Measurements from ENCODE around the gene GBP3. TPM values are rescaled to one million over a fixed set of nuclear protein-coding genes. Genes with fewer than 3 reads are reported as not detected.

Gene GBP3
- total and polyA plus RNA-seq, 4 donors: 2.0 to 8.8 (median 4.4) TPM

DNA sequence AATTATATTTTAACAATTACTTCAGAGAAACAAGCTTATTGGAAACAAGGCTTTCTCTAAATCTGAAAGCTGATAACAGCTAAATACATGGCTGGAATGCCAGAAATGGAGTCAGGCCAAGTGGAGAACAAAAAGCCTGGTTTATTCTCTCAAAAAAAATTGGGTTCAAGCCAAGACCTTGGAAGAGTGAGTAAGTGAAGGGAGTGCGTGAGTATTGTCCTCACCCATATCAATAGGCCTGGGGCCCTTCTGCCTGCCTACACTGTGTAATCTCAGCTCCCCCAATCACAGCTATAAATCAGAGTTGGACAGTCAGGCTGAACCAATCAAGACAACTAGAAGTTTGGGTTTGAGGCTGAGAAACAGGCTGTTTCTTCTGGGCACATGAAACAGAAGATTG, 37.6 kb downstream of the GBP3 start:
- Histone ChIP-seq H3K9ac (ENCODE audit: low read depth in 1 of 2, low read length in 2 of 2) (peak overlapping the region in 1 of 2 donors; percentile 25), H3K27me3 (ENCODE audit: control insufficient read depth in 4 of 4, insufficient read depth in 4 of 4, low read length in 3 of 4) (no peaks in the 10 kb centered on the region), H3K36me3 (ENCODE audit: control insufficient read depth in 4 of 4, insufficient read depth in 3 of 4, low read depth in 1 of 4, low read length in 3 of 4) (peaks cover 0 to 8% (median 2%) of the 10 kb centered on the region in 4 donors), H3K9me3 (ENCODE audit: control insufficient read depth in 4 of 4, low read length in 3 of 4) (no peaks in the 10 kb centered on the region), H3K27ac (ENCODE audit: low read depth in 1 of 2, low read length in 2 of 2) (peak overlapping the region; percentile 21 to 67), H3K4me1 (ENCODE audit: control insufficient read depth in 4 of 4, insufficient read depth in 4 of 4, low read length in 3 of 4) (peaks cover 10 to 27% (median 15%) of the 10 kb centered on the region in 4 donors), H3K4me3 (ENCODE audit: low read depth in 1 of 3, low read length in 3 of 3) (no peak overlapping the region)
- WGBS: 21% methylated on average over 1 of the region's 1 CpG
- no peak for DNase-seq (ENCODE audit: low spot score)
- TF ChIP-seq, protein P1, sequence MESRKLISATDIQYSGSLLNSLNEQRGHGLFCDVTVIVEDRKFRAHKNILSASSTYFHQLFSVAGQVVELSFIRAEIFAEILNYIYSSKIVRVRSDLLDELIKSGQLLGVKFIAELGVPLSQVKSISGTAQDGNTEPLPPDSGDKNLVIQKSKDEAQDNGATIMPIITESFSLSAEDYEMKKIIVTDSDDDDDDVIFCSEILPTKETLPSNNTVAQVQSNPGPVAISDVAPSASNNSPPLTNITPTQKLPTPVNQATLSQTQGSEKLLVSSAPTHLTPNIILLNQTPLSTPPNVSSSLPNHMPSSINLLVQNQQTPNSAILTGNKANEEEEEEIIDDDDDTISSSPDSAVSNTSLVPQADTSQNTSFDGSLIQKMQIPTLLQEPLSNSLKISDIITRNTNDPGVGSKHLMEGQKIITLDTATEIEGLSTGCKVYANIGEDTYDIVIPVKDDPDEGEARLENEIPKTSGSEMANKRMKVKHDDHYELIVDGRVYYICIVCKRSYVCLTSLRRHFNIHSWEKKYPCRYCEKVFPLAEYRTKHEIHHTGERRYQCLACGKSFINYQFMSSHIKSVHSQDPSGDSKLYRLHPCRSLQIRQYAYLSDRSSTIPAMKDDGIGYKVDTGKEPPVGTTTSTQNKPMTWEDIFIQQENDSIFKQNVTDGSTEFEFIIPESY (IDR thresholded peaks at IDR 0.05): no peak
- no peak for TF ChIP-seq NR2F2 (IDR thresholded peaks at IDR 0.05)
- TF ChIP-seq FOXA1 (IDR thresholded peaks at IDR 0.05): no peak
- TF ChIP-seq, protein P2, sequence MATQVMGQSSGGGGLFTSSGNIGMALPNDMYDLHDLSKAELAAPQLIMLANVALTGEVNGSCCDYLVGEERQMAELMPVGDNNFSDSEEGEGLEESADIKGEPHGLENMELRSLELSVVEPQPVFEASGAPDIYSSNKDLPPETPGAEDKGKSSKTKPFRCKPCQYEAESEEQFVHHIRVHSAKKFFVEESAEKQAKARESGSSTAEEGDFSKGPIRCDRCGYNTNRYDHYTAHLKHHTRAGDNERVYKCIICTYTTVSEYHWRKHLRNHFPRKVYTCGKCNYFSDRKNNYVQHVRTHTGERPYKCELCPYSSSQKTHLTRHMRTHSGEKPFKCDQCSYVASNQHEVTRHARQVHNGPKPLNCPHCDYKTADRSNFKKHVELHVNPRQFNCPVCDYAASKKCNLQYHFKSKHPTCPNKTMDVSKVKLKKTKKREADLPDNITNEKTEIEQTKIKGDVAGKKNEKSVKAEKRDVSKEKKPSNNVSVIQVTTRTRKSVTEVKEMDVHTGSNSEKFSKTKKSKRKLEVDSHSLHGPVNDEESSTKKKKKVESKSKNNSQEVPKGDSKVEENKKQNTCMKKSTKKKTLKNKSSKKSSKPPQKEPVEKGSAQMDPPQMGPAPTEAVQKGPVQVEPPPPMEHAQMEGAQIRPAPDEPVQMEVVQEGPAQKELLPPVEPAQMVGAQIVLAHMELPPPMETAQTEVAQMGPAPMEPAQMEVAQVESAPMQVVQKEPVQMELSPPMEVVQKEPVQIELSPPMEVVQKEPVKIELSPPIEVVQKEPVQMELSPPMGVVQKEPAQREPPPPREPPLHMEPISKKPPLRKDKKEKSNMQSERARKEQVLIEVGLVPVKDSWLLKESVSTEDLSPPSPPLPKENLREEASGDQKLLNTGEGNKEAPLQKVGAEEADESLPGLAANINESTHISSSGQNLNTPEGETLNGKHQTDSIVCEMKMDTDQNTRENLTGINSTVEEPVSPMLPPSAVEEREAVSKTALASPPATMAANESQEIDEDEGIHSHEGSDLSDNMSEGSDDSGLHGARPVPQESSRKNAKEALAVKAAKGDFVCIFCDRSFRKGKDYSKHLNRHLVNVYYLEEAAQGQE (IDR thresholded peaks at IDR 0.05): no peak
- no peak for TF ChIP-seq RXRA (IDR thresholded peaks at IDR 0.05)
- no peak for TF ChIP-seq SP1 (IDR thresholded peaks at IDR 0.05)
- TF ChIP-seq EGR1 (IDR thresholded peaks at IDR 0.05; ENCODE audit: low read depth in 2 of 2): no peak
- TF ChIP-seq HNF4A (conservative IDR thresholded peaks at IDR 0.05): no peak
- TF ChIP-seq, protein P3, sequence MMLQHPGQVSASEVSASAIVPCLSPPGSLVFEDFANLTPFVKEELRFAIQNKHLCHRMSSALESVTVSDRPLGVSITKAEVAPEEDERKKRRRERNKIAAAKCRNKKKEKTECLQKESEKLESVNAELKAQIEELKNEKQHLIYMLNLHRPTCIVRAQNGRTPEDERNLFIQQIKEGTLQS (IDR thresholded peaks at IDR 0.05): no peak
- no peak for TF ChIP-seq TAF1 (conservative IDR thresholded peaks at IDR 0.05)

- 76% methylated on average over 1 of the region's 1 CpG for WGBS
- Histone ChIP-seq H3K9me3 (ENCODE audit: control insufficient read depth in 4 of 4, low read length in 3 of 4) (no peaks in the 10 kb centered on the region), H3K27me3 (ENCODE audit: control insufficient read depth in 4 of 4, insufficient read depth in 4 of 4, low read length in 3 of 4) (no peaks in the 10 kb centered on the region), H3K27ac (ENCODE audit: low read depth in 1 of 2, low read length in 2 of 2) (peak overlapping the region; percentile 21 to 37), H3K9ac (ENCODE audit: low read depth in 1 of 2, low read length in 2 of 2) (peak overlapping the region in 1 of 2 donors; percentile 26), H3K4me3 (ENCODE audit: low read depth in 1 of 3, low read length in 3 of 3) (no peak overlapping the region), H3K4me1 (ENCODE audit: control insufficient read depth in 4 of 4, insufficient read depth in 4 of 4, low read length in 3 of 4) (peaks cover 8 to 24% (median 16%) of the 10 kb centered on the region in 4 donors), H3K36me3 (ENCODE audit: control insufficient read depth in 4 of 4, insufficient read depth in 3 of 4, low read depth in 1 of 4, low read length in 3 of 4) (peaks cover 0 to 8% (median 2%) of the 10 kb centered on the region in 4 donors)
- DNase-seq (ENCODE audit: low spot score): no peak
- no peak for TF ChIP-seq GABPA (IDR thresholded peaks at IDR 0.05 in 1 of 2, conservative IDR thresholded peaks at IDR 0.05 in 1 of 2)
- no peak for TF ChIP-seq TAF1 (conservative IDR thresholded peaks at IDR 0.05)
- TF ChIP-seq, protein P3 (IDR thresholded peaks at IDR 0.05): no peak
- no peak for TF ChIP-seq HNF4A (conservative IDR thresholded peaks at IDR 0.05)
- TF ChIP-seq, protein P2 (IDR thresholded peaks at IDR 0.05): no peak
Measured at GRCh38 chr1:88984569-88984968, 38.1 kb downstream of the GBP3 start.
